Fibroblast of lung (primary cell): ENCODE data around the gene EPS8L1.

Experiments
- EZH2 ChIP-seq: IDR thresholded peaks from 2 replicates; pipeline ENCODE4 v1.5.1; 2012; ENCODE audit warnings: low read length, control low read depth, mild to moderate bottlenecking; ENCODE audit errors: missing control alignments
- TF ChIP-seq, protein P1 (sequence below), 2 donors: IDR thresholded peaks in 1 of 2; conservative IDR thresholded peaks in 1 of 2; 1 replicate in 1 of 2; 2 replicates in 1 of 2; pipeline ENCODE4 v1.5.1; 2011 to 2012; ENCODE audit warnings: low read length in 2 of 2, control low read depth in 1 of 2, inconsistent platforms in 1 of 2, low read depth in 1 of 2, mild to moderate bottlenecking in 1 of 2

DNA sequence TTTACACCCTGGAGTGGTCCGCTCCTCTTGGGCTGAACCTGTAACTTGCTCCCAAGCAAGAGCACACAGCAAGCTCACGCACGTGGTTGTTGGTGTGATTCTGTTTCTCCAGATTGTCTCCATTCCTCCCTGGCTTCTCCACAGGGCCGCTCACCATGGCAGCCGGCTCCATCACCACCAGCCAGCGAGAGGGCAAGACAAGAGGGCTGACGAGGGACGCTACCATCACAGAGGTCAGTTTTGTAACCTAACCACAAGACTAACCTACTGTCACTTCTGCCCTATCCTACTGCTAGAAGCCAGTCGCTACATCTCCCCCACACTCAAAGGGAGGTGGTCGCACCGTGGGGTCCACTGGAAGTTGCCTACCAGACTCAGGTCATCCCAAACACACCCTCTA lies 33.0 kb upstream of the EPS8L1 start:
- TF ChIP-seq, protein P1, sequence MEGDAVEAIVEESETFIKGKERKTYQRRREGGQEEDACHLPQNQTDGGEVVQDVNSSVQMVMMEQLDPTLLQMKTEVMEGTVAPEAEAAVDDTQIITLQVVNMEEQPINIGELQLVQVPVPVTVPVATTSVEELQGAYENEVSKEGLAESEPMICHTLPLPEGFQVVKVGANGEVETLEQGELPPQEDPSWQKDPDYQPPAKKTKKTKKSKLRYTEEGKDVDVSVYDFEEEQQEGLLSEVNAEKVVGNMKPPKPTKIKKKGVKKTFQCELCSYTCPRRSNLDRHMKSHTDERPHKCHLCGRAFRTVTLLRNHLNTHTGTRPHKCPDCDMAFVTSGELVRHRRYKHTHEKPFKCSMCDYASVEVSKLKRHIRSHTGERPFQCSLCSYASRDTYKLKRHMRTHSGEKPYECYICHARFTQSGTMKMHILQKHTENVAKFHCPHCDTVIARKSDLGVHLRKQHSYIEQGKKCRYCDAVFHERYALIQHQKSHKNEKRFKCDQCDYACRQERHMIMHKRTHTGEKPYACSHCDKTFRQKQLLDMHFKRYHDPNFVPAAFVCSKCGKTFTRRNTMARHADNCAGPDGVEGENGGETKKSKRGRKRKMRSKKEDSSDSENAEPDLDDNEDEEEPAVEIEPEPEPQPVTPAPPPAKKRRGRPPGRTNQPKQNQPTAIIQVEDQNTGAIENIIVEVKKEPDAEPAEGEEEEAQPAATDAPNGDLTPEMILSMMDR (conservative IDR thresholded peaks at IDR 0.05 in 1 of 2, IDR thresholded peaks at IDR 0.05 in 1 of 2; ENCODE audit: low read depth in 1 of 2, low read length in 2 of 2), result no peak
- TF ChIP-seq EZH2, result no peak
